ENCODE measurements around the gene FMO3. TPM values are rescaled to one million over a fixed set of nuclear protein-coding genes. Genes with fewer than 3 reads are reported as not detected.

The FMO3 gene
- total RNA-seq, 1 experiment from 2014 or later, result not detected

DNA sequence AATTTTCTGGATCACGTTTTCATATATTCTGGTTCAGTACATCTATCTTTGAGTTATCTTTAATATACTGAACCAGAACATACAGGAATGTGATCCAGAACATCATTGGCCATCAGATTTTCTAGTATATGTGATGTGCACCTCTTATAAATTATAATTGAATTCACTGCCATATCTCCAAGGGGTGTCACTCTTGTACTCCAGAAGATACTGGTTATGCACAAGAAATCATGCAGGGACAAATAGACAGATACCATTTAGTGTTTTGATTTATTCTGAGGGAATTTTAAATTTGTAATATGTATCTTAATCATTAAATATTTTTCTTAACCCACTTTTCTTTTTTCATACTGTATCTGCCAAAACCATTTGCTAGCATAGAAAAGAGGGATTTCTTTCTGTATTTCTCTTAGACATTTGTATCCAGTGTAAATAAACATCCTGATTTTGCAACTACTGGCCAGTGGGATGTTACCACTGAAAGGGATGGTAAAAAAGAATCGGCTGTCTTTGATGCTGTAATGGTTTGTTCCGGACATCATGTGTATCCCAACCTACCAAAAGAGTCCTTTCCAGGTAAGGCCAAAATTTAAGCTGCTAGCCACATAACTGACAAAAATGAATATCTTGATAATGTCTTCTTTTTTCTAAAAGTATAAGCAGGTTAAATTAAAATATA is 16.7 kb downstream of the FMO3 start:
- Histone ChIP-seq H3K27ac (no peak overlapping the region), H4K20me1 (ENCODE audit: insufficient read depth) (no peaks in the 10 kb centered on the region), H3K9me3 (ENCODE audit: insufficient read depth, low read depth) (no peaks in the 10 kb centered on the region; the same call in 1 of the 2 replicates), H3K36me3 (ENCODE audit: low read depth) (no peaks in the 10 kb centered on the region), H2AFZ (no peak overlapping the region), H3K27me3 (ENCODE audit: insufficient read depth, low read depth) (0 out of 2 replicates have a peak, but pooled peaks cover 6% of the 10 kb centered on the region), H3K4me1 (replicated peaks; ENCODE audit: insufficient read depth) (no peaks in the 10 kb centered on the region), H3K9me2 (ENCODE audit: insufficient read depth) (no peaks in the 10 kb centered on the region), H3K79me2 (ENCODE audit: low read depth) (no peaks in the 10 kb centered on the region), H3K4me2 (no peak overlapping the region), H3F3A (ENCODE audit: insufficient read depth, low read depth) (no peaks in the 10 kb centered on the region), H3K4me3 (no peak overlapping the region)
- DNase-seq, result no peak
- ChIA-PET CTCF (no interaction called here), POLR2A (ENCODE audit: unreplicated experiment) (no interaction called here)
- BruUV-seq (replicated peaks), result no TSS peak
- intact Hi-C loops (cut with micrococcal nuclease; ENCODE audit: unreplicated experiment), result no loop called here
- no peak for TF ChIP-seq EZH2 (IDR thresholded peaks at IDR 0.05; ENCODE audit: low read depth)
- TF ChIP-seq, protein P1, sequence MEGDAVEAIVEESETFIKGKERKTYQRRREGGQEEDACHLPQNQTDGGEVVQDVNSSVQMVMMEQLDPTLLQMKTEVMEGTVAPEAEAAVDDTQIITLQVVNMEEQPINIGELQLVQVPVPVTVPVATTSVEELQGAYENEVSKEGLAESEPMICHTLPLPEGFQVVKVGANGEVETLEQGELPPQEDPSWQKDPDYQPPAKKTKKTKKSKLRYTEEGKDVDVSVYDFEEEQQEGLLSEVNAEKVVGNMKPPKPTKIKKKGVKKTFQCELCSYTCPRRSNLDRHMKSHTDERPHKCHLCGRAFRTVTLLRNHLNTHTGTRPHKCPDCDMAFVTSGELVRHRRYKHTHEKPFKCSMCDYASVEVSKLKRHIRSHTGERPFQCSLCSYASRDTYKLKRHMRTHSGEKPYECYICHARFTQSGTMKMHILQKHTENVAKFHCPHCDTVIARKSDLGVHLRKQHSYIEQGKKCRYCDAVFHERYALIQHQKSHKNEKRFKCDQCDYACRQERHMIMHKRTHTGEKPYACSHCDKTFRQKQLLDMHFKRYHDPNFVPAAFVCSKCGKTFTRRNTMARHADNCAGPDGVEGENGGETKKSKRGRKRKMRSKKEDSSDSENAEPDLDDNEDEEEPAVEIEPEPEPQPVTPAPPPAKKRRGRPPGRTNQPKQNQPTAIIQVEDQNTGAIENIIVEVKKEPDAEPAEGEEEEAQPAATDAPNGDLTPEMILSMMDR (conservative IDR thresholded peaks at IDR 0.05), result no peak

DNA sequence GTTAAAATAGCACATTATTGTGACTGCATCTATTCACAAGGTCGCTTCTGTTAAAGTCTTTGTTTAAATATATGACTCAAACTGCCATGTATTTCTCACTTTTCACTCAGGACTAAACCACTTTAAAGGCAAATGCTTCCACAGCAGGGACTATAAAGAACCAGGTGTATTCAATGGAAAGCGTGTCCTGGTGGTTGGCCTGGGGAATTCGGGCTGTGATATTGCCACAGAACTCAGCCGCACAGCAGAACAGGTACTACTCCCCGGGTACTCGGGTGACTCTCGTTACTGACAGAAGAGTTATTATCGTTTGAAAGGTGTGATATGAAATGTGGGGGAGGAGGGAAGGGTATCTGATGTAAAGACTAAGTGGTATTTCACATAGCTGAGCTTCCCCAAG is 17.3 kb downstream of the FMO3 start:
- CTCF ChIA-PET, result no interaction called here
- BruUV-seq (replicated peaks), result no TSS peak

DNA sequence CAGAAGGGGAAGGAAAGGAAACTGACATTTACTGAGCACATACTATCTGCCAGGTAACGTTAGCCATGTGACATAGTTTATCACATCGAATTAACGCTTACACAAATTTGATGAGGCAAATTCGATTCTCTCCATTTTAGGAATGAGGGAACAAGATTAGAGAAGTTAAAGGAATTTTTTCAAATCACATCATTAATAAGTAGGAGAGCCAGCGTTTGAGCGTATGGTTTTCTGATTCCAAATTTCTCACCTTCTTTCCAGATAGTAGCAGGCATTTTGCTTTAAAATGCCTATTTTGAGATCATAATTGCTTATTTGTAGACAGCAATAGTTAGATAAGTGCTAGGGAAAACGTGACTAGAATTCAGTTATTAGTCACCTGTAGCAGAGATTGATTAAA is 19.3 kb downstream of the FMO3 start:
- Histone ChIP-seq H4K20me1 (ENCODE audit: insufficient read depth) (no peaks in the 10 kb centered on the region), H3K27me3 (ENCODE audit: insufficient read depth, low read depth) (0 out of 2 replicates have a peak, but pooled peaks cover 6% of the 10 kb centered on the region), H3K4me1 (replicated peaks; ENCODE audit: insufficient read depth) (no peaks in the 10 kb centered on the region), H3K9me2 (ENCODE audit: insufficient read depth) (no peaks in the 10 kb centered on the region), H3F3A (ENCODE audit: insufficient read depth, low read depth) (no peaks in the 10 kb centered on the region), H3K9me3 (ENCODE audit: insufficient read depth, low read depth) (no peaks in the 10 kb centered on the region; the same call in 1 of the 2 replicates), H3K36me3 (ENCODE audit: low read depth) (no peaks in the 10 kb centered on the region), H2AFZ (no peak overlapping the region), H3K79me2 (ENCODE audit: low read depth) (no peaks in the 10 kb centered on the region), H3K4me2 (no peak overlapping the region), H3K27ac (no peak overlapping the region), H3K4me3 (no peak overlapping the region)
- CTCF ChIA-PET, result no interaction called here
- no peak for DNase-seq
- POLR2A ChIA-PET (ENCODE audit: unreplicated experiment), result no interaction called here
- intact Hi-C loops (cut with micrococcal nuclease; ENCODE audit: unreplicated experiment), result no loop called here
- no peak for TF ChIP-seq EZH2 (IDR thresholded peaks at IDR 0.05; ENCODE audit: low read depth)
- TF ChIP-seq, protein P1 (conservative IDR thresholded peaks at IDR 0.05), result no peak
- BruUV-seq (replicated peaks), result no TSS peak

More for the DNA sequence above, 17.3 kb downstream of the FMO3 start:
- Histone ChIP-seq H3K9me2 (ENCODE audit: insufficient read depth) (no peaks in the 10 kb centered on the region), H4K20me1 (ENCODE audit: insufficient read depth) (no peaks in the 10 kb centered on the region), H3F3A (ENCODE audit: insufficient read depth, low read depth) (no peaks in the 10 kb centered on the region), H3K4me1 (replicated peaks; ENCODE audit: insufficient read depth) (no peaks in the 10 kb centered on the region), H3K4me3 (no peak overlapping the region), H3K36me3 (ENCODE audit: low read depth) (no peaks in the 10 kb centered on the region), H3K27ac (no peak overlapping the region), H3K27me3 (ENCODE audit: insufficient read depth, low read depth) (0 out of 2 replicates have a peak, but pooled peaks cover 6% of the 10 kb centered on the region), H3K4me2 (no peak overlapping the region), H3K9me3 (ENCODE audit: insufficient read depth, low read depth) (no peaks in the 10 kb centered on the region; the same call in 1 of the 2 replicates), H3K79me2 (ENCODE audit: low read depth) (no peaks in the 10 kb centered on the region), H2AFZ (no peak overlapping the region; the same call in 1 of the 2 replicates)
- no peak for TF ChIP-seq EZH2 (IDR thresholded peaks at IDR 0.05; ENCODE audit: low read depth)
- TF ChIP-seq, protein P1 (conservative IDR thresholded peaks at IDR 0.05), result no peak
- POLR2A ChIA-PET (ENCODE audit: unreplicated experiment), result no interaction called here
- no peak for DNase-seq
- intact Hi-C loops (cut with micrococcal nuclease; ENCODE audit: unreplicated experiment), result no loop called here
